ENCODE results near the gene CHIT1.

Gene CHIT1

GRCh38 chr1:203273206-203273868 is 43.9 kb upstream of the CHIT1 start:
- TF ChIP-seq TSHZ2 (CRISPR knock-in tag; IDR thresholded peaks at IDR 0.05) (no peak), TCF4 (CRISPR knock-in tag; IDR thresholded peaks at IDR 0.05; ENCODE audit: borderline replicate concordance) (no peak), ZFP3 (CRISPR knock-in tag; IDR thresholded peaks at IDR 0.05) (no peak), GLIS3 (CRISPR knock-in tag; IDR thresholded peaks at IDR 0.05) (no peak), PATZ1 (CRISPR knock-in tag; IDR thresholded peaks at IDR 0.05; ENCODE audit: borderline replicate concordance) (no peak)
- ATAC-seq: peak; percentile 80

GRCh38 chr1:203272633-203273205 is 43.2 kb upstream of the CHIT1 start:
- no peak for ATAC-seq
- TF ChIP-seq TOX (CRISPR knock-in tag; IDR thresholded peaks at IDR 0.05; ENCODE audit: borderline replicate concordance) (no peak), ZNF70 (CRISPR knock-in tag; IDR thresholded peaks at IDR 0.05) (no peak), ARNTL (CRISPR knock-in tag; IDR thresholded peaks at IDR 0.05; ENCODE audit: borderline replicate concordance, low read depth) (no peak), TCF4 (CRISPR knock-in tag; IDR thresholded peaks at IDR 0.05; ENCODE audit: borderline replicate concordance) (no peak), ZFP3 (CRISPR knock-in tag; IDR thresholded peaks at IDR 0.05) (no peak), OSR1 (CRISPR knock-in tag; IDR thresholded peaks at IDR 0.05) (no peak)

- no peak for TF ChIP-seq ZFP30 (CRISPR knock-in tag; IDR thresholded peaks at IDR 0.05)
- no peak for ATAC-seq
Observed at GRCh38 chr1:203271962-203272632, 42.6 kb upstream of the CHIT1 start.

- no peak for TF ChIP-seq ZFP3 (CRISPR knock-in tag; IDR thresholded peaks at IDR 0.05)
- no peak for TF ChIP-seq ZNF565 (CRISPR knock-in tag; conservative IDR thresholded peaks at IDR 0.05; ENCODE audit: low read depth)
- no peak for TF ChIP-seq OSR1 (CRISPR knock-in tag; IDR thresholded peaks at IDR 0.05)
- TF ChIP-seq RARB (CRISPR knock-in tag; IDR thresholded peaks at IDR 0.05): no peak
- no peak for TF ChIP-seq TSHZ2 (CRISPR knock-in tag; IDR thresholded peaks at IDR 0.05)
- TF ChIP-seq SNAI2 (CRISPR knock-in tag; IDR thresholded peaks at IDR 0.05): no peak
- TF ChIP-seq ZNF70 (CRISPR knock-in tag; IDR thresholded peaks at IDR 0.05): no peak
- TF ChIP-seq TCF4 (CRISPR knock-in tag; IDR thresholded peaks at IDR 0.05; ENCODE audit: borderline replicate concordance): no peak
- no peak for TF ChIP-seq BACH2 (CRISPR knock-in tag; IDR thresholded peaks at IDR 0.05; ENCODE audit: borderline replicate concordance)
- no peak for TF ChIP-seq CREB5 (CRISPR knock-in tag; IDR thresholded peaks at IDR 0.05; ENCODE audit: low read depth)
- no peak for TF ChIP-seq ISL1 (CRISPR knock-in tag; IDR thresholded peaks at IDR 0.05)
- no peak for TF ChIP-seq ARNTL (CRISPR knock-in tag; IDR thresholded peaks at IDR 0.05; ENCODE audit: borderline replicate concordance, low read depth)
- no peak for TF ChIP-seq GLIS3 (CRISPR knock-in tag; IDR thresholded peaks at IDR 0.05)
- no peak for TF ChIP-seq PPARA (CRISPR knock-in tag; IDR thresholded peaks at IDR 0.05; ENCODE audit: borderline replicate concordance)
- ATAC-seq: peak; percentile 85
Observed at GRCh38 chr1:203271018-203271743, 41.7 kb upstream of the CHIT1 start.
